Measurements from ENCODE around the gene STARD13.

- TF ChIP-seq CTCF (IDR thresholded peaks at IDR 0.05; ENCODE audit: insufficient read depth, low read length, poor library complexity, severe bottlenecking): no peak
- no peak for TF ChIP-seq EZH2phosphoT487 (conservative IDR thresholded peaks at IDR 0.05; ENCODE audit: low read length)
Observed at GRCh38 chr13:33321686-33322542, 36.4 kb upstream of the STARD13 start.
